Astrocyte of the spinal cord (primary cell): Measurements from ENCODE around the gene CCDC85A.

ENCODE experiments used
- DNase-seq: peaks from one replicate; pipeline ENCODE4 v3.0.0; 2011; ENCODE audit warnings: low read depth, low spot score
- H3K4me3 ChIP-seq: 2 replicates; pipeline ENCODE4 v1.5.1; 2011; ENCODE audit warnings: low read depth, mild to moderate bottlenecking, low read length, moderate library complexity
- CTCF ChIP-seq: IDR thresholded peaks from 2 replicates; pipeline ENCODE4 v1.5.1; 2012; ENCODE audit warnings: low read depth, mild to moderate bottlenecking, low read length, inconsistent platforms
- in situ Hi-C: cut with HindIII; loops from 2 replicates; pipeline ENCODE4 v1.10.0; 2017; ENCODE audit warnings: low sequenced_read_pairs

CCDC85A gene

GRCh38 chr2:56211048-56211447, 27.3 kb downstream of the CCDC85A start:
- in situ Hi-C loops: no loop called here
- no peak for DNase-seq
- no peak overlapping the region for H3K4me3 ChIP-seq
- TF ChIP-seq CTCF: no peak

- H3K4me3 ChIP-seq: no peak overlapping the region
- no peak for TF ChIP-seq CTCF
- DNase-seq: no peak
- in situ Hi-C loops: no loop called here
Measured at GRCh38 chr2:56215911-56216310, 32.1 kb downstream of the CCDC85A start.

GRCh38 chr2:56217106-56217505, 33.3 kb downstream of the CCDC85A start:
- in situ Hi-C loops: no loop called here
- no peak for TF ChIP-seq CTCF
- no peak for DNase-seq
- no peak overlapping the region for H3K4me3 ChIP-seq

GRCh38 chr2:56222481-56222880, 38.7 kb downstream of the CCDC85A start:
- DNase-seq: no peak
- TF ChIP-seq CTCF: no peak
- no peak overlapping the region for H3K4me3 ChIP-seq
- in situ Hi-C loops: no loop called here

- in situ Hi-C loops: no loop called here
- no peak for TF ChIP-seq CTCF
- DNase-seq: no peak
- H3K4me3 ChIP-seq: no peak overlapping the region
Measured at GRCh38 chr2:56224316-56224715, 40.5 kb downstream of the CCDC85A start.

GRCh38 chr2:56227811-56228210, 44.0 kb downstream of the CCDC85A start:
- no peak overlapping the region for H3K4me3 ChIP-seq
- DNase-seq: no peak
- TF ChIP-seq CTCF: no peak
- in situ Hi-C loops: no loop called here
